Adrenal gland (tissue), 12 donors: ENCODE measurements around the gene AHRR. TPM values are rescaled to one million over a fixed set of nuclear protein-coding genes. Genes with fewer than 3 reads are reported as not detected.

Experiments
- DNase-seq, 7 donors: peaks; one replicate each; pipeline ENCODE4 v3.0.0-alpha.2; 2019 to 2020
- H3K27ac ChIP-seq, 5 donors: fragments of 200-600 bp; sonication (generic) in 4 of 5; 1 replicate in 3 of 5; 2 replicates in 2 of 5; pipeline versions ENCODE4 v1.5.1 to v1.8.0; 2016 to 2020; ENCODE audit warnings: mild to moderate bottlenecking in 1 of 5
- H3K27me3 ChIP-seq: fragments of 200-600 bp; 2 replicates; pipeline ENCODE4 v1.8.0; 2021
- H3K36me3 ChIP-seq, 2 donors: fragments of 200-600 bp; replicated peaks in 1 of 2; 1 replicate in 1 of 2; 2 replicates in 1 of 2; pipeline versions ENCODE4 v1.5.1 to v1.8.0; 2018 to 2022
- H3K4me1 ChIP-seq, 2 donors: fragments of 200-600 bp; replicated peaks in 1 of 2; 1 replicate in 1 of 2; 2 replicates in 1 of 2; pipeline versions ENCODE4 v1.5.1 to v1.8.0; 2018 to 2021
- H3K4me3 ChIP-seq, 4 donors: fragments of 200-600 bp; sonication (generic) in 3 of 4; one replicate each; pipeline ENCODE4 v1.5.1; 2016 to 2018
- H3K9me3 ChIP-seq, 3 donors: fragments of 200-600 bp; sonication (generic) in 1 of 3; replicated peaks in 1 of 3; 1 replicate in 2 of 3; 2 replicates in 1 of 3; pipeline versions ENCODE4 v1.5.1 to v1.8.0; 2016 to 2021
- POLR2A ChIP-seq, 2 donors: fragments of 450-650 bp; IDR thresholded peaks; one replicate each; pipeline ENCODE4 v1.6.1; 2017; ENCODE audit warnings: antibody characterized with exemption in 2 of 2, mild to moderate bottlenecking in 2 of 2, moderate library complexity in 1 of 2
- WGBS, 4 donors: extraction: QIAGEN DNeasy Blood & Tissue Kit in 2 of 4; methylation state at CpG; one replicate each; pipeline versions ENCODE4 v1.1.5 to v1.1.7; 2013 to 2017; 5-methylcytosine and 5-hydroxymethylcytosine counted together
- intact Hi-C, 2 donors: fragments of 100-400 bp; cut with DNase I; formaldehyde crosslinking; loops; one replicate each; pipeline versions ENCODE4 v1.14.1 to v1.15.0; 2022 to 2023
- polyA plus RNA-seq, 3 donors: library from polyadenylated mRNA; stranded (reverse); fragments of 200-250 nt in 2 of 3; fragments of 350-450 nt in 1 of 3; fragmentation: Illumina TruSeq in 1 of 3; extraction: RNeasy Lipid Tissue Mini Kit (QIAGEN cat#74804) in 1 of 3; gene quantifications; one replicate each; pipeline ENCODE4 v1.2.3, GENCODE V29; 2013 to 2014
- total RNA-seq, 9 donors: library from RNA; depleted of rRNA in 4 of 9; stranded (reverse); fragments of >200 nt in 4 of 9; fragments of 120-200 nt in 1 of 9; fragmentation: NEBNext Ultra II Directional in 1 of 9; extraction: Animal tissue kit (Norgen Biotek cat#: 25700) in 1 of 9; gene quantifications; one replicate each; pipeline versions ENCODE4 v1.1.0 to v1.2.4, GENCODE V29; 2013 to 2023
- TF ChIP-seq, protein P1 (sequence below), 6 experiments: fragments of 450-650 bp in 4 of 6; fragments of 200-600 bp in 2 of 6; sonication (generic) in 1 of 6; IDR thresholded peaks; 1 replicate in 5 of 6; 2 replicates in 1 of 6; pipeline versions ENCODE4 v1.5.1 to v1.8.0; 2016 to 2021; ENCODE audit warnings: antibody characterized with exemption in 6 of 6, mild to moderate bottlenecking in 2 of 6, moderate library complexity in 1 of 6
- donor health status: healthy with polysubstance abuse.
- donor health status: Bipolar disorder and iron deficiency.
- donor health status: DM: yes; HTN: yes; CAD: no.
- donor health status: DM: no; HTN: no; CAD: no.
- donor health status: DM: no; HTN: no; CAD: no.
- donor health status: DM: yes; HTN: yes; CAD: no.

The AHRR gene
- total and polyA plus RNA-seq, 12 donors, result 0.17 to 3.6 (median 0.99) TPM

DNA sequence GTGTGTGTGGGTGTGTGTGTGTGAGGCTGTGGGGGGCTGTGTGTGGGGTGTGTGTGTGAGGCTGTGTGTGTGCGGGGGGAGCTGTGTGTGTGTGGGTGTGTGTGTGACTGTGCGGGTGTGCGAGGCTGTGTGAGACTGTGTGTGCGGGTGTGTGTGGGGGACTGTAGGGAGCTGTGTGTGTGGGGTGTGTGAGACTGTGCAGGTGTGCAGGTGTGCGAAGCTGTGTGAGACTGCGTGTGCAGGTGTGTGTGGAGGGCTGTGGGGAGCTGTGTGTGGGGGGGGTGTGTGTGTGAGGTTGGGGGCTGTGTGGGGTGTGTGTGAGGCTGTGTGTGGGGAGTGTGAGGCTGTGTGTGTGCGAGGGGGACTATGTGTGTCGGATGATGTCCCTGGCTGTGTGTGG lies 23.2 kb downstream of the AHRR start:
- H3K9me3 ChIP-seq, result no peaks in the 10 kb centered on the region
- no peaks in the 10 kb centered on the region for H3K36me3 ChIP-seq
- H3K4me1 ChIP-seq, result peaks cover 0 to 6% of the 10 kb centered on the region in 2 donors
- H3K27ac ChIP-seq, result no peak overlapping the region
- no peak for TF ChIP-seq POLR2A (IDR thresholded peaks at IDR 0.05)
- TF ChIP-seq, protein P1, sequence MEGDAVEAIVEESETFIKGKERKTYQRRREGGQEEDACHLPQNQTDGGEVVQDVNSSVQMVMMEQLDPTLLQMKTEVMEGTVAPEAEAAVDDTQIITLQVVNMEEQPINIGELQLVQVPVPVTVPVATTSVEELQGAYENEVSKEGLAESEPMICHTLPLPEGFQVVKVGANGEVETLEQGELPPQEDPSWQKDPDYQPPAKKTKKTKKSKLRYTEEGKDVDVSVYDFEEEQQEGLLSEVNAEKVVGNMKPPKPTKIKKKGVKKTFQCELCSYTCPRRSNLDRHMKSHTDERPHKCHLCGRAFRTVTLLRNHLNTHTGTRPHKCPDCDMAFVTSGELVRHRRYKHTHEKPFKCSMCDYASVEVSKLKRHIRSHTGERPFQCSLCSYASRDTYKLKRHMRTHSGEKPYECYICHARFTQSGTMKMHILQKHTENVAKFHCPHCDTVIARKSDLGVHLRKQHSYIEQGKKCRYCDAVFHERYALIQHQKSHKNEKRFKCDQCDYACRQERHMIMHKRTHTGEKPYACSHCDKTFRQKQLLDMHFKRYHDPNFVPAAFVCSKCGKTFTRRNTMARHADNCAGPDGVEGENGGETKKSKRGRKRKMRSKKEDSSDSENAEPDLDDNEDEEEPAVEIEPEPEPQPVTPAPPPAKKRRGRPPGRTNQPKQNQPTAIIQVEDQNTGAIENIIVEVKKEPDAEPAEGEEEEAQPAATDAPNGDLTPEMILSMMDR (IDR thresholded peaks at IDR 0.05), result no peak
- 92 to 98% (median 96%) methylated on average over 5 to 8 of the region's 8 CpGs for WGBS, 4 donors
- intact Hi-C loops, result no loop called here
- H3K27me3 ChIP-seq, result no peaks in the 10 kb centered on the region
- no peak for DNase-seq
- H3K4me3 ChIP-seq, result no peak overlapping the region

GRCh38 chr5:345404-346195 lies 24.1 kb downstream of the AHRR start:
- DNase-seq, result no peak
- no peak for TF ChIP-seq POLR2A (IDR thresholded peaks at IDR 0.05)
- TF ChIP-seq, protein P1 (IDR thresholded peaks at IDR 0.05), result no peak
- Histone ChIP-seq H3K9me3 (no peaks in the 10 kb centered on the region), H3K27ac (no peak overlapping the region), H3K27me3 (no peaks in the 10 kb centered on the region), H3K4me3 (no peak overlapping the region), H3K4me1 (peaks cover 0 to 6% of the 10 kb centered on the region in 2 donors), H3K36me3 (no peaks in the 10 kb centered on the region)
- intact Hi-C loops, result no loop called here
- 61 to 74% (median 66%) methylated on average over 20 to 22 of the region's 22 CpGs for WGBS, 4 donors

- DNase-seq, result no peak
- WGBS, 4 donors, result 68 to 73% (median 71%) methylated on average over 23 to 24 of the region's 24 CpGs
- intact Hi-C loops, result no loop called here
These were observed 24.9 kb downstream of the AHRR start for GRCh38 chr5:346229-346935.

DNA sequence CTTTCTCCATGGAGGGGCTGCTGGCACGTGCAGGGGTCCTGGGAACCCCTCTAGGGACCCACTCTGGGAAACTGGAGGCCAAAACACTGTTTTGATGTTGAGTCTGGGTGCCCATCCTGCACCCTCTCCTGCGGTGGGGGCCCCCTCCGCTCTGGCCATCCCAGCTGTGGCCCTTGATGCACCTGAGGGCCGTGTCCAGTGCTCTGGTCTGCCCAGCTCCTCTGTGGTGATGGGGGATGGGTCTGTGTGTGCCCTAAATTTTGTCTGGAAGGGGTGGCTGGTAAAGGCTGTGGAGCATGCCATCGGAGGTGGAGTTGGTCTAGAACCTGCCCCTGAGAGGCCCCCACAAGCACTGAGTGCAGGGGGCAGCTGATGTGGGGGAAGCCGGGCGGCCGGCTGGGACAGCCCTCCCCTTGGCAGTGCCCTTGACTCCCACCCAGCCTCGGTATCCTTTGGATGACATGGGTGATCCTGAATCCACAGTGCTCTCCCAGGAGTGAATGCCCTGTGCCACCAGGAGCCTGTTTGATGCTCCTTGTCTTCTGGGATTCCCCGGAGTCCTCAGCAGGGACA lies 26.3 kb downstream of the AHRR start:
- Histone ChIP-seq H3K36me3 (no peaks in the 10 kb centered on the region), H3K9me3 (no peaks in the 10 kb centered on the region), H3K27ac (no peak overlapping the region), H3K4me3 (no peak overlapping the region), H3K4me1 (peaks cover 0 to 6% of the 10 kb centered on the region in 2 donors), H3K27me3 (no peaks in the 10 kb centered on the region)
- intact Hi-C loops, result no loop called here
- 80 to 90% (median 85%) methylated on average over 8 to 10 of the region's 10 CpGs for WGBS, 4 donors
- TF ChIP-seq, protein P1 (IDR thresholded peaks at IDR 0.05), result no peak
- no peak for TF ChIP-seq POLR2A (IDR thresholded peaks at IDR 0.05)
- DNase-seq, result no peak

More at GRCh38 chr5:346229-346935, 24.9 kb downstream of the AHRR start:
- TF ChIP-seq, protein P1 (IDR thresholded peaks at IDR 0.05), result no peak
- no peak for TF ChIP-seq POLR2A (IDR thresholded peaks at IDR 0.05)
- Histone ChIP-seq H3K9me3 (no peaks in the 10 kb centered on the region), H3K27me3 (no peaks in the 10 kb centered on the region), H3K4me1 (peaks cover 0 to 6% of the 10 kb centered on the region in 2 donors), H3K27ac (no peak overlapping the region), H3K36me3 (no peaks in the 10 kb centered on the region), H3K4me3 (no peak overlapping the region)
